ENCODE results near the gene HTR7.
"Not testable (repeated sequence)": the region's sequence is repeated elsewhere in the genome, so short reads cannot be mapped to it uniquely, and the experiment has no call there.

HTR7 gene

DNA sequence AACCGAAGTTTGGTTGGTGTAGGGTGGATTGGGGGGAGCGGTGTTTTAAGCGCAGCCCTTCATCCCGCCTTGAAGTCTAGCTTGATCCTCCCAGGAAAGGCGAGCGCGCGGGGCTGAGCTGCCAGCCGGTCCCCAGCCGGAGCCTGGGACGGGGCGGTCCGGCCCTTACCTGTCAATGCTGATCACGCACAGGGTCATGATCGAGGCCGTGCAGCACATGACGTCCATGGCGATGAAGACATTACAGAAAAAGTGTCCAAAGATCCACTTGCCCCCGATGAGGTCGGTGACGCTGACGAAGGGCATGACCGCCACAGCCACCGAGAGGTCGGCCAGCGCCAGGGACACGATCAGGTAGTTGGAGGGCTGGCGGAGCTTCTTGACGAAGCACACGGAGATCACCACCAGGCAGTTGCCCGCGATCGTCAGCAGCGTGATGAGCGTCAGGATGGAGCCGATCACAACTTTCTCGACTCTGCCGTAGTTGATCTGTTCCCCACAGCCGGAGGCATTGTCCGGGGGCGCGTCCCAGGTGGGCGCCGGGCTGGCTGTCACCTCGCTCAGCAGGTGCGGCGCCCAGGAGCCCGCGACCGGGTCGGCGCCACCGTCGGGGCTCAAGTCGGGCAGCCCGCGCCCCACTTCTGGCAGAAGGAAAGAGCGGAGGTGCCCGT, 740 bp downstream of the HTR7 start:
- DNase-seq = no peak

GRCh38 chr10:90856261-90856660, 1.6 kb downstream of the HTR7 start:
- no peak for DNase-seq

DNA sequence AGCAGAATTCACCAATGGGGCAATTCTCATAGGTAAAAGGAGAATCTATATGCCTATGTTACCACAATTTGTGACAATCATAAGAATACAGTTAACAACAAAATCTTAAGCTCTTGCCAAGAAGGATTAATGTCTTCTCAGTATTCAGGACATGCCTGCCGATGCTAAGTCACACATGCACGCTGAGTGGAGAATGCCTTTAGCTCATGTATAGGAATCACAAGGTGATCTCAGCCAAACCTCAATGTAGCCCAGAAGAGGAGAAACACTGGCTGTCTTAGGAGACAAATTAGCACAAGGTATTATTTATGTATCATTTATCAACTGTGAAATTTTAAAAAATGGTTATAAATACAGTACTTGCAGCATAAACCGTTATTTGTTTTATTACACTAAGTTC, 2.7 kb downstream of the HTR7 start:
- no peak for DNase-seq

- DNase-seq = no peak
Observed at GRCh38 chr10:90849956-90850749, 7.7 kb downstream of the HTR7 start.

- DNase-seq = peak; percentile 40
Observed at GRCh38 chr10:90847436-90847835, 10.4 kb downstream of the HTR7 start.

- DNase-seq = no peak
Observed at GRCh38 chr10:90846746-90847145, 11.1 kb downstream of the HTR7 start.

GRCh38 chr10:90845726-90846125, 12.1 kb downstream of the HTR7 start:
- no peak for DNase-seq

- DNase-seq = peak; percentile 46
Observed at GRCh38 chr10:90842725-90843124, 15.1 kb downstream of the HTR7 start.

DNA sequence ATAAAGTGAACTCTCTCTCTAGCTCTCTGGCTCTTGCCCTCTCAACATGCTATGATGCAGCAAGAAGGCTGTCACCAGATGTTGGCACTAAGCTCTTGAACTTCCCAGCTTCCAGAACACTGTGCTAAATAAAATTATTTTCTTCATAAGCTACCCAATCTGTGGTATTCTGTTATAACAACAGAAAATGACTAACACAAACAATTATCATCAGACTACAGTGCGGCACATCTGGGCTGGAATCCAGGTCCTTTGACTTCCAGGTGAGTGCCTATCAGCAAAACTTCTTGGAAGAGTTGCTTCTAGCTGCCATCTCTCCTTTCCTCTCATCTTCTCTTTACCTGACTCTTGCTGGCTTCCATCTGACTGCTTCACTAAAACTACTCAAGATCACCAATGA, 20.4 kb downstream of the HTR7 start:
- no peak for DNase-seq

DNA sequence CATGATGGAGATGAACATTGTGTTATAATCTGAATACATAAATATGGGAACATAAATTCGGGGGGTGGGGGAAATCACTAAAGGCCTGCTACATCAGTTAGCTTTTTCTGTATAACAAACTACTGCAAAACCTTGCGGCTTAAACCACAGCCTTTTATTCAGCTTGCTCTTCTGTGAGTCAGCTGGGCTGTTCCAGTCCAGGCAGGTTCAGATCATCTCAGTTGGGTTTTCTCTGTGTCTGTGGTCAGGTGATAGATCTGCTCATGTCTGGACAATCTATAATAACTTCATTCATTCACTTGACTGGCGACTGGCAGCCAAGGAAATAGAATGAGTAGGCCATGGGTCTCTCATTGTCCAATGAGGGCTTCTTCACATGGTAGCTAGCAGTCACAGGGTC, 23.5 kb downstream of the HTR7 start:
- no peak for DNase-seq

GRCh38 chr10:90832111-90832510, 25.7 kb downstream of the HTR7 start:
- DNase-seq = no peak

GRCh38 chr10:90822508-90822907, 35.3 kb downstream of the HTR7 start:
- DNase-seq = no peak

DNA sequence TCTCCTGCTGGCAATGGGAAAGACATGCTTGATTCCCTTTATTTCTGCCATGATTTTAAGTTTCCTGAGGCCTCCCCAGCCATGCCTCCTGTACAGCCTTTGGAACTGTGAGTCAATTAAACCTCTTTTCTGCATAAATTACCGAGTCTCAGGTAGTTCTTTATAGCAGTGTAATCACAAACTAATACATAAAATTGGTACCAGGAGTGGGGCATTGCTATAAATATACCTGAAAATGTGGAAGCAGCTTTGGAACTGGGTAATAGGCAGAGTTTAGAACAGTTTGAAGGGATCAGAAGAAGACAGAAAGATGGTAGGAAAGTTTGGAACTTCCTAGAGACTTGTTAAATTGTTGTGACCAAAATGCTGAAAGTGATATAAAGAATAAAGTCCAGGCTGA, 36.0 kb downstream of the HTR7 start:
- DNase-seq = not testable (repeated sequence)

- DNase-seq = peak; percentile 3
Observed at GRCh38 chr10:90819911-90820310, 37.9 kb downstream of the HTR7 start.

- DNase-seq = no peak
Observed at GRCh38 chr10:90818736-90819135, 39.1 kb downstream of the HTR7 start.

- DNase-seq = peak; percentile 34
Observed at GRCh38 chr10:90817128-90817889, 40.5 kb downstream of the HTR7 start.

DNA sequence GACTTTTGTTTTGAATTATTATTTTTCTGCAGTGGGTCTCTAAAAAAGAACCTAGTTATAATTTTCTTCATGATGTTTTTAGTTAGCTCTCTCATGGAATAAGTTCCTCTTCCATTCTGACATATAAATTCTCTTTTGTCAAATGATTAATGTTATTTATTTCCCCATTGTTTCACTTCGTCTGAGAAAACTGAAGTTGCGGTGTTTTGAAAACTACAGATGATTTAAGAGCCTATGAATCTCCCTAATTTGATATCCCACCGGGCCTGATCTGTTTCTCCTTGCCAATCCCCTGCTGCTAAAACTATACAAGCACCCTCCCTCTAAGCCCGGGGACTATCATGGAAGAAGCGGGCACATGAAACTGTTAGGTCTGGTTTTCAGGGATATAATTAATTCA, 41.4 kb downstream of the HTR7 start:
- peak; percentile 42 for DNase-seq

- no peak for DNase-seq
Observed at GRCh38 chr10:90813594-90814365, 44.1 kb downstream of the HTR7 start.

- DNase-seq = not testable (repeated sequence)
Observed at GRCh38 chr10:90807106-90807505, 50.7 kb downstream of the HTR7 start.

GRCh38 chr10:90806677-90807076, 51.2 kb downstream of the HTR7 start:
- no peak for DNase-seq

DNA sequence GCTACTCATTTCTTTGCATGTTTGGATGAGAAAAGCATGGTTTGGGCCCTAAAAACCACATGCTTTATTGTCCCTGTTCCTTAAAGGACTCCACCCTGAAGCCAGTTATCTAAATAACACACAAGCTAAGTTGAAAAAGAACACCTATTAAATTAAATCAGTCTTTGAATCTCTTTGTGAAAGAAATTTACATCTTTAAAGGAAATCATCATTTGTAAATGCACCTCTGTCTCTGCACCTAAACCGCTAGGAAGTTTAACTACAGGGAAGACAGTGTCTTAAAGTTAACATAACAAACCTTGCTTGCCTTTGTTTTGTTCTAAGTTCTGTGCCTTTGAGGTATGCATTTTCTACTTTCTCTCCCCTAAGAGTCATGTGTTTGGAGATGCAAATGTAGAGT, 52.6 kb downstream of the HTR7 start:
- DNase-seq = no peak

DNA sequence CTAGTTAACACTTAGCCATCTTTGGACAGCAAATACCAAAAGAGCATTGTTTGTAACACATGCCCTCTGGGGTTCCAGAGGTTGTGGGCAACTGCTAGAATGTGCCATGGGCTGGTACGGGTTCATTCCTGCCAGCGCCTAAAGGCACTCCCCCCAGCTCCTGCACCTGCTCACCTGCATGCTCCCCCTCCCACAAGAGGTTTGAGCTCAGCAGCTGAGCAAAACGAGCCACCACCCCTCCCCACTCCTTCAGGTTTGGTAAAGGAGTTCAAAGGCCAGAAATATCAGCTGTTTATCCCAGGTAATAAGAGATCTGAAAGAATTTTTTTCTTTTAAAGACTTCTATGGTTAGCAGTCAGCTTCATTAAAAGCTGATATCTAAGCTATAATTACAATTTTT, 53.5 kb downstream of the HTR7 start:
- no peak for DNase-seq

DNA sequence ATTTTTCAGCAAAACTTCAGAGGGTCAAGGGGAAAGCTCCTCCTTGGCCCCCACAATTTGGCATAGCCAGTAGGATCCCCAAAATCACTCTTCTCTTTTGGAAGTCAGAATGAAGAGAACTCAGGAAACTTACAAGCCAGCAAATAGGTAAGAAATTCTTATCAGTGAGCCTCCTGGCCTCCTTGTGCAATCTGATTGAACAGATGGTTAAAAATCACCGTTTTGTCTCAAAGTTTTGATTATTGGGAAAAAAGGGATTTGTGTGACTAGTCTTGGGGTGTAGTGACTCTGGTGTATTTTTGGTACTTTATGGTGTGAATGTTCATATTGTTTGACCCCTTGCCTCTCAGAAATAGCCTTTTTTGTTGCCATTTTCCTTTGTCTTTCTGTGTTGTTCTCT, 56.2 kb downstream of the HTR7 start:
- no peak for DNase-seq

Data from inflammatory macrophage treated with lipopolysaccharide for 4 hours (primary cell).